Panc1 (cell line): Measurements from ENCODE around the gene BTBD17.

Experiments
- POLR2AphosphoS5 ChIP-seq: IDR thresholded peaks from 2 replicates; pipeline ENCODE4 v1.6.1; 2012; ENCODE audit warnings: mild to moderate bottlenecking, low read depth, low read length, moderate library complexity
- REST ChIP-seq, 2 experiments: IDR thresholded peaks; 2 replicates each; pipeline ENCODE4 v1.6.1; 2011 to 2012; ENCODE audit warnings: low read depth in 2 of 2, control low read depth in 1 of 2, low read length in 1 of 2, mild to moderate bottlenecking in 1 of 2, moderate library complexity in 1 of 2; ENCODE audit not compliant: insufficient read depth in 1 of 2
- SIN3A ChIP-seq: IDR thresholded peaks from 2 replicates; pipeline ENCODE4 v1.6.1; 2012; ENCODE audit warnings: low read depth, mild to moderate bottlenecking, low read length, moderate library complexity, borderline replicate concordance; ENCODE audit not compliant: insufficient read depth
- TF ChIP-seq, protein P1 (sequence below): fragments of 450-650 bp; IDR thresholded peaks from 2 replicates; pipeline ENCODE4 v1.5.1; 2017; ENCODE audit warnings: mild to moderate bottlenecking

- TF ChIP-seq REST (IDR thresholded peaks at IDR 0.05; ENCODE audit: insufficient read depth in 1 of 2, low read depth in 2 of 2, low read length in 1 of 2) = no peak
- TF ChIP-seq, protein P1, sequence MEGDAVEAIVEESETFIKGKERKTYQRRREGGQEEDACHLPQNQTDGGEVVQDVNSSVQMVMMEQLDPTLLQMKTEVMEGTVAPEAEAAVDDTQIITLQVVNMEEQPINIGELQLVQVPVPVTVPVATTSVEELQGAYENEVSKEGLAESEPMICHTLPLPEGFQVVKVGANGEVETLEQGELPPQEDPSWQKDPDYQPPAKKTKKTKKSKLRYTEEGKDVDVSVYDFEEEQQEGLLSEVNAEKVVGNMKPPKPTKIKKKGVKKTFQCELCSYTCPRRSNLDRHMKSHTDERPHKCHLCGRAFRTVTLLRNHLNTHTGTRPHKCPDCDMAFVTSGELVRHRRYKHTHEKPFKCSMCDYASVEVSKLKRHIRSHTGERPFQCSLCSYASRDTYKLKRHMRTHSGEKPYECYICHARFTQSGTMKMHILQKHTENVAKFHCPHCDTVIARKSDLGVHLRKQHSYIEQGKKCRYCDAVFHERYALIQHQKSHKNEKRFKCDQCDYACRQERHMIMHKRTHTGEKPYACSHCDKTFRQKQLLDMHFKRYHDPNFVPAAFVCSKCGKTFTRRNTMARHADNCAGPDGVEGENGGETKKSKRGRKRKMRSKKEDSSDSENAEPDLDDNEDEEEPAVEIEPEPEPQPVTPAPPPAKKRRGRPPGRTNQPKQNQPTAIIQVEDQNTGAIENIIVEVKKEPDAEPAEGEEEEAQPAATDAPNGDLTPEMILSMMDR = no peak
- TF ChIP-seq SIN3A = no peak
- no peak for TF ChIP-seq POLR2AphosphoS5
These were observed 4.2 kb downstream of the BTBD17 start for GRCh38 chr17:74357466-74357809.
